H1 (cell line): ENCODE data around the gene CAMK2A. TPM values are rescaled to one million over a fixed set of nuclear protein-coding genes. Genes with fewer than 3 reads are reported as not detected.

Experiments
- CTCF ChIA-PET: fragments of 300-600 bp; sonication (Branson Sonifier 250); formaldehyde crosslinking; loops from one replicate; lab custom pipeline; 2021; ENCODE audit not compliant: partially characterized antibody; lab: Charles Lee
- POLR2A ChIA-PET: fragments of 300-600 bp; sonication (Branson Sonifier 250); formaldehyde crosslinking; loops from one replicate; lab custom pipeline; 2021; ENCODE audit warnings: inconsistent platforms; ENCODE audit not compliant: partially characterized antibody; lab: Charles Lee
- DNase-seq, 2 experiments: peaks; one replicate each; pipeline versions ENCODE4 v3.0.0 to v3.0.0-alpha.2; 2010 to 2022; ENCODE audit warnings: low spot score in 2 of 2, low read depth in 1 of 2, mixed read lengths in 1 of 2
- FAIRE-seq: peaks from 2 replicates; lab custom pipeline; 2011; peaks lifted over from hg19 to GRCh38; lab: Jason Lieb, UNC
- H2AFZ ChIP-seq: 2 replicates; pipeline ENCODE4 v1.8.1; 2012; ENCODE audit warnings: low read length, inconsistent platforms
- H2AK5ac ChIP-seq: 2 replicates; pipeline ENCODE4 v1.6.1; 2013; ENCODE audit warnings: low read depth, low read length
- H2BK120ac ChIP-seq: replicated peaks from 2 replicates; pipeline ENCODE3; 2013; ENCODE audit warnings: low read depth, low read length, inconsistent platforms
- H2BK12ac ChIP-seq: 2 replicates; pipeline ENCODE4 v1.6.1; 2013; ENCODE audit warnings: low read depth, low read length
- H2BK15ac ChIP-seq: 2 replicates; pipeline ENCODE4 v1.6.1; 2013; ENCODE audit warnings: low read length
- H2BK20ac ChIP-seq: 2 replicates; pipeline ENCODE4 v1.6.1; 2013; ENCODE audit warnings: low read length
- H2BK5ac ChIP-seq: 2 replicates; pipeline ENCODE4 v1.6.1; 2013; ENCODE audit warnings: low read depth, low read length
- H3K14ac ChIP-seq: 2 replicates; pipeline ENCODE4 v1.6.1; 2013; ENCODE audit warnings: inconsistent platforms; ENCODE audit not compliant: insufficient read length
- H3K18ac ChIP-seq: 2 replicates; pipeline ENCODE4 v1.6.1; 2013; ENCODE audit warnings: low read length; ENCODE audit errors: extremely low read depth
- H3K23ac ChIP-seq: 2 replicates; pipeline ENCODE4 v1.6.1; 2013; ENCODE audit warnings: inconsistent platforms; ENCODE audit not compliant: insufficient read length
- H3K23me2 ChIP-seq: 2 replicates; pipeline ENCODE4 v1.6.1; 2013; ENCODE audit warnings: low read depth, low read length
- H3K27ac ChIP-seq: 2 replicates; pipeline ENCODE4 v1.6.1; 2011; ENCODE audit warnings: low read depth, low read length, inconsistent platforms
- H3K27me3 ChIP-seq, 4 experiments: replicated peaks in 1 of 4; 1 replicate in 1 of 4; 2 replicates in 3 of 4; pipeline versions ENCODE4 v1.6.1 to v1.8.1; 2011 to 2013; ENCODE audit warnings: low read length in 3 of 4, mild to moderate bottlenecking in 3 of 4, inconsistent platforms in 2 of 4, mixed read lengths in 2 of 4, moderate library complexity in 1 of 4; ENCODE audit not compliant: control insufficient read depth in 3 of 4, insufficient read depth in 3 of 4; ENCODE audit errors: extremely low read depth in 1 of 4
- H3K36me3 ChIP-seq, 4 experiments: 2 replicates each; pipeline versions ENCODE4 v1.6.1 to v1.8.1; 2011 to 2013; ENCODE audit warnings: mild to moderate bottlenecking in 4 of 4, low read length in 3 of 4, moderate library complexity in 2 of 4, control low read depth in 1 of 4, inconsistent platforms in 1 of 4; ENCODE audit not compliant: insufficient read depth in 4 of 4, control insufficient read depth in 2 of 4
- H3K4ac ChIP-seq: replicated peaks from 2 replicates; pipeline ENCODE3; 2013; ENCODE audit warnings: low read length, low read depth, mixed read lengths, inconsistent platforms; ENCODE audit not compliant: insufficient read length
- H3K4me1 ChIP-seq, 4 experiments: replicated peaks in 1 of 4; 1 replicate in 1 of 4; 2 replicates in 3 of 4; pipeline versions ENCODE4 v1.6.1 to v1.8.1; 2011 to 2013; ENCODE audit warnings: low read length in 3 of 4, inconsistent platforms in 2 of 4, mixed read lengths in 1 of 4; ENCODE audit not compliant: insufficient read depth in 4 of 4, control insufficient read depth in 3 of 4
- H3K4me2 ChIP-seq, 2 experiments: 2 replicates each; pipeline versions ENCODE4 v1.6.1 to v1.8.1; 2011 to 2013; ENCODE audit warnings: low read depth in 2 of 2, low read length in 2 of 2, control low read depth in 1 of 2, inconsistent platforms in 1 of 2, mild to moderate bottlenecking in 1 of 2; ENCODE audit not compliant: insufficient read depth in 1 of 2
- H3K4me3 ChIP-seq, 4 experiments: fragments of 200-600, 300-600 bp in 1 of 4; sonication (generic), shearing (Covaris generic), sonication (Bioruptor Twin) in 1 of 4; 2 replicates each; pipeline versions ENCODE4 v1.5.1 to v1.8.1; 2011 to 2016; ENCODE audit warnings: low read length in 4 of 4, low read depth in 3 of 4, control low read depth in 2 of 4, inconsistent platforms in 2 of 4, mild to moderate bottlenecking in 2 of 4, mixed read lengths in 1 of 4, moderate library complexity in 1 of 4; ENCODE audit not compliant: insufficient read depth in 2 of 4; ENCODE audit errors: extremely low read depth in 1 of 4
- H3K56ac ChIP-seq: replicated peaks from 2 replicates; pipeline ENCODE3; 2013; ENCODE audit warnings: low read depth, mild to moderate bottlenecking, mixed read lengths, low read length, inconsistent platforms; ENCODE audit not compliant: insufficient read length
- H3K79me1 ChIP-seq: 2 replicates; pipeline ENCODE4 v1.6.1; 2013; ENCODE audit warnings: low read depth, low read length, control low read depth
- H3K79me2 ChIP-seq, 2 experiments: 2 replicates each; pipeline versions ENCODE4 v1.6.1 to v1.8.1; 2012 to 2013; ENCODE audit warnings: low read length in 2 of 2, mild to moderate bottlenecking in 2 of 2, inconsistent platforms in 1 of 2; ENCODE audit not compliant: insufficient read depth in 2 of 2, control insufficient read depth in 1 of 2
- H3K9ac ChIP-seq, 4 experiments: replicated peaks in 1 of 4; 1 replicate in 1 of 4; 2 replicates in 3 of 4; pipeline versions ENCODE4 v1.6.1 to v1.8.1; 2011 to 2013; ENCODE audit warnings: low read depth in 3 of 4, low read length in 3 of 4, control low read depth in 2 of 4, mild to moderate bottlenecking in 2 of 4, moderate library complexity in 2 of 4, inconsistent platforms in 1 of 4; ENCODE audit errors: extremely low read depth in 1 of 4
- H3K9me3 ChIP-seq, 2 experiments: 2 replicates each; pipeline versions ENCODE4 v1.6.1 to v1.8.1; 2012 to 2013; ENCODE audit warnings: mild to moderate bottlenecking in 2 of 2, moderate library complexity in 2 of 2, control low read depth in 1 of 2, inconsistent platforms in 1 of 2, low read depth in 1 of 2, low read length in 1 of 2, mixed read lengths in 1 of 2; ENCODE audit not compliant: insufficient read depth in 2 of 2
- H4K20me1 ChIP-seq, 2 experiments: replicated peaks in 1 of 2; 2 replicates each; pipeline versions ENCODE3 to v1.8.1; 2011 to 2013; ENCODE audit warnings: inconsistent platforms in 2 of 2, low read length in 2 of 2, mild to moderate bottlenecking in 1 of 2; ENCODE audit not compliant: insufficient read depth in 2 of 2, control insufficient read depth in 1 of 2
- H4K5ac ChIP-seq: 2 replicates; pipeline ENCODE4 v1.6.1; 2013; ENCODE audit warnings: low read length, low read depth, mixed read lengths, inconsistent platforms; ENCODE audit not compliant: insufficient read length
- H4K8ac ChIP-seq: 2 replicates; pipeline ENCODE4 v1.8.0; 2013; ENCODE audit warnings: mild to moderate bottlenecking, moderate library complexity, low read length, inconsistent platforms; ENCODE audit not compliant: insufficient read depth; ENCODE audit errors: extremely low read depth
- H4K91ac ChIP-seq: replicated peaks from 2 replicates; pipeline ENCODE3; 2013; ENCODE audit warnings: low read length, mixed read lengths, inconsistent platforms; ENCODE audit not compliant: insufficient read length
- KDM1A ChIP-seq: fragments of 200-600, 300-600 bp; sonication (generic); IDR thresholded peaks from 2 replicates; pipeline ENCODE4 v1.7.1; 2016; ENCODE audit warnings: mild to moderate bottlenecking, low read length, borderline replicate concordance
- TAF7 ChIP-seq: optimal IDR thresholded peaks from 2 replicates; pipeline ENCODE3; 2011; ENCODE audit warnings: low read depth, mild to moderate bottlenecking, inconsistent platforms, low read length, moderate library complexity, borderline replicate concordance
- WGBS, 2 experiments: shearing (Covaris generic) in 1 of 2; methylation state at CpG; one replicate each; pipeline versions ENCODE4 v1.1.6 to v1.1.7; 2013 to 2015; ENCODE audit warnings: low lambda C conversion rate in 2 of 2, mixed read lengths in 2 of 2, inconsistent platforms in 1 of 2, low coverage in 1 of 2, missing lambda C conversion rate in 1 of 2; ENCODE audit not compliant: insufficient replicate concordance in 2 of 2, insufficient coverage in 1 of 2, insufficient read length in 1 of 2; ENCODE audit errors: extremely low coverage in 1 of 2, missing lambda C conversion rate in 1 of 2; 5-methylcytosine and 5-hydroxymethylcytosine counted together
- polyA plus RNA-seq, 7 experiments: library from polyadenylated mRNA; depleted of rRNA in 3 of 7; stranded (reverse) in 5 of 7; unstranded in 2 of 7; fragments of >200 nt in 5 of 7; fragments of 200-250 nt in 2 of 7; gene quantifications; 1 replicate in 5 of 7; 2 replicates in 1 of 7; 4 replicates in 1 of 7; pipeline versions ENCODE4 v1.2.1 to v1.2.3, GENCODE V29; 2011 to 2013; ENCODE audit warnings: missing spikeins in 2 of 7, mixed read lengths in 2 of 7
- total RNA-seq: library from RNA; stranded (reverse); fragmentation: NEBNext Ultra II Directional; extraction: Animal tissue kit (Norgen Biotek cat#: 25700); gene quantifications from 2 replicates; pipeline ENCODE4 v1.2.1, GENCODE V29; 2021

Gene CAMK2A
- total and polyA plus RNA-seq, 2 of the 8 experiments (the other 6 are each of a cell fraction or from before 2014, with no cell fraction given), result 0.20 to 0.28 TPM

DNA sequence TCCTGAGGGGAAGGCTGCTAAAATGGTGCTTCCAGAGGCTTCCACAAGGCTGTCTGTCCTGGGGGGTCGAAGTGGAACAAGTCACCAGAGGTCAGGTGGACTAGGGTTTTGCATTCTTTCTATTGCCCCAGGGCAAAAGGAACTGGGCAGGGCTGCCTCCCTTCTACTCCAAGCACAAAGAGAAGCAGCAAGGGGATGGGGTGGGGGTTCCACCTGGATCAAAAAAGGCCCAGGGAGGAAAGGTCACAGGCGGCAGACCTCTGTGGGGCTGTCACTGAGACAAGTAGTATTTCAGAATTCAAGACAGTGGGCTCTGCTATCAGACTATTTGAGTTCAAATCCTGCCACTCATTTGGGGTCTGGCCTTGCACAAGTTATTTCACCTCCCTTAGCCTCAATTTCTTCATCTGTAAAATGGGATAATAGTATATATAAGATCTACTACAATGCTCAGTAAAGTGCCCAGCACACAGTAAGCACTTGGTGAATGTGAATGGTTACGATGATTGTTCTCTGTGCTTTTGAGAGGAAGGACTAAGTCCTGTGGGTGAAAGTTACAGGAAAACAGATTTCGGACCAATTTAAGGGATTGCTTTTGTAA lies 15.0 kb upstream of the CAMK2A start:
- no peak overlapping the region for H2AK5ac ChIP-seq
- no peaks in the 10 kb centered on the region for H4K20me1 ChIP-seq
- CTCF ChIA-PET, result interaction anchor here (1.8 to 6.9 kb wide), 2 partner anchors 16 to 45 kb away, joined by 5 to 62 read pairs; no protein-coding TSS in a partner anchor

More for the DNA sequence above, 15.0 kb upstream of the CAMK2A start:
- no peak overlapping the region for H2BK12ac ChIP-seq
- H3K4ac ChIP-seq, result no peak overlapping the region
- H3K14ac ChIP-seq, result no peak overlapping the region
- no peak for DNase-seq
- H3K9ac ChIP-seq, result no peak overlapping the region
- POLR2A ChIA-PET, result interaction anchor here (1.6 to 2.7 kb wide), 2 partner anchors 15 to 32 kb away, joined by 7 to 11 read pairs; no protein-coding TSS in a partner anchor
- H3K4me2 ChIP-seq, result peak overlapping the region; percentile 71 to 89; a peak in 2 of 4 replicates
- H3K9me3 ChIP-seq, result no peaks in the 10 kb centered on the region
- TF ChIP-seq KDM1A, result peak; percentile 62; the same call in 1 of the 2 replicates
- no peak for TF ChIP-seq TAF7
- no peak overlapping the region for H2BK15ac ChIP-seq
- no peak overlapping the region for H4K5ac ChIP-seq
- H2BK120ac ChIP-seq, result no peak overlapping the region
- H3K56ac ChIP-seq, result no peak overlapping the region
- H3K79me2 ChIP-seq, result no peaks in the 10 kb centered on the region
- 72% methylated on average over 4 of the region's 4 CpGs; no CpG with 5 or more reads in 1 of the 2 experiments for WGBS, 2 experiments
- no peak overlapping the region for H4K91ac ChIP-seq
- H3K23ac ChIP-seq, result no peak overlapping the region
- H3K18ac ChIP-seq, result no peak overlapping the region
- H3K4me1 ChIP-seq, result peaks cover 10 to 23% (median 15%) of the 10 kb centered on the region in 4 experiments
- no peak overlapping the region for H4K8ac ChIP-seq
- no peak for FAIRE-seq
- peak overlapping the region; percentile 37; the same call in 1 of the 2 replicates for H2AFZ ChIP-seq
- H2BK20ac ChIP-seq, result peak overlapping the region; percentile 73; the same call in 1 of the 2 replicates
- peaks cover 0 to 12% (median 7%) of the 10 kb centered on the region in 4 experiments; a peak in 5 of 7 replicates for H3K27me3 ChIP-seq
- H3K36me3 ChIP-seq, result no peaks in the 10 kb centered on the region
- H3K27ac ChIP-seq, result no peak overlapping the region
- H3K23me2 ChIP-seq, result peaks cover 10% of the 10 kb centered on the region
- H3K4me3 ChIP-seq, result peak overlapping the region in 1 of 4 experiments; percentile 67; a peak in 1 of 8 replicates
- no peaks in the 10 kb centered on the region; the same call in 1 of the 2 replicates for H3K79me1 ChIP-seq
- no peak overlapping the region for H2BK5ac ChIP-seq
